ENCODE results near the gene SLC9C2. TPM values are rescaled to one million over a fixed set of nuclear protein-coding genes. Genes with fewer than 3 reads are reported as not detected.

SLC9C2 gene
- total RNA-seq, 1 experiment from 2014 or later: not detected

GRCh38 chr1:173590557-173590956, 12.3 kb downstream of the SLC9C2 start:
- Histone ChIP-seq H3K4me2 (no peak overlapping the region), H4K20me1 (ENCODE audit: insufficient read depth) (no peaks in the 10 kb centered on the region), H3K27me3 (ENCODE audit: insufficient read depth, low read depth) (no peaks in the 10 kb centered on the region), H3K79me2 (ENCODE audit: low read depth) (no peaks in the 10 kb centered on the region), H3K4me3 (no peak overlapping the region), H3K9me3 (ENCODE audit: insufficient read depth, low read depth) (no peaks in the 10 kb centered on the region), H3K36me3 (ENCODE audit: low read depth) (no peaks in the 10 kb centered on the region), H3K9me2 (ENCODE audit: insufficient read depth) (no peaks in the 10 kb centered on the region), H3K4me1 (replicated peaks; ENCODE audit: insufficient read depth) (no peaks in the 10 kb centered on the region; the same call in 1 of the 2 replicates), H2AFZ (no peak overlapping the region), H3K27ac (no peak overlapping the region), H3F3A (ENCODE audit: insufficient read depth, low read depth) (no peaks in the 10 kb centered on the region)
- no peak for TF ChIP-seq CTCF (conservative IDR thresholded peaks at IDR 0.05)
- TF ChIP-seq EZH2 (IDR thresholded peaks at IDR 0.05; ENCODE audit: low read depth): no peak
- CTCF ChIA-PET: no interaction called here
- no TSS peak for BruUV-seq (replicated peaks)
- intact Hi-C loops (cut with micrococcal nuclease; ENCODE audit: unreplicated experiment): no loop called here
- no peak for DNase-seq
- POLR2A ChIA-PET (ENCODE audit: unreplicated experiment): interaction anchor here (0.8 kb wide), 1 partner anchor 63 kb away, joined by 4 read pairs; no protein-coding TSS in a partner anchor

- Histone ChIP-seq H2AFZ (no peak overlapping the region), H3K79me2 (ENCODE audit: low read depth) (no peaks in the 10 kb centered on the region), H3K9me2 (ENCODE audit: insufficient read depth) (no peaks in the 10 kb centered on the region), H3K27me3 (ENCODE audit: insufficient read depth, low read depth) (no peaks in the 10 kb centered on the region), H3K4me1 (replicated peaks; ENCODE audit: insufficient read depth) (no peaks in the 10 kb centered on the region), H3K36me3 (ENCODE audit: low read depth) (no peaks in the 10 kb centered on the region), H3K4me3 (no peak overlapping the region), H3K4me2 (no peak overlapping the region), H4K20me1 (ENCODE audit: insufficient read depth) (no peaks in the 10 kb centered on the region), H3F3A (ENCODE audit: insufficient read depth, low read depth) (no peaks in the 10 kb centered on the region), H3K9me3 (ENCODE audit: insufficient read depth, low read depth) (no peaks in the 10 kb centered on the region), H3K27ac (no peak overlapping the region)
- ChIA-PET CTCF (interaction anchor here (0.5 kb wide), 1 partner anchor 40 kb away, joined by 4 read pairs; no protein-coding TSS in a partner anchor), POLR2A (ENCODE audit: unreplicated experiment) (interaction anchor here (0.6 kb wide), 1 partner anchor 126 kb away, joined by 4 read pairs; no protein-coding TSS in a partner anchor)
- TF ChIP-seq EZH2 (IDR thresholded peaks at IDR 0.05; ENCODE audit: low read depth) (no peak), CTCF (conservative IDR thresholded peaks at IDR 0.05) (no peak)
- no peak for DNase-seq
- BruUV-seq (replicated peaks): no TSS peak
- intact Hi-C loops (cut with micrococcal nuclease; ENCODE audit: unreplicated experiment): no loop called here
These were observed 21.3 kb downstream of the SLC9C2 start for GRCh38 chr1:173581383-173582079.

GRCh38 chr1:173580658-173581057, 22.2 kb downstream of the SLC9C2 start:
- no peaks in the 10 kb centered on the region for H3K9me2 ChIP-seq (ENCODE audit: insufficient read depth)
- no peak overlapping the region for H3K27ac ChIP-seq
- BruUV-seq (replicated peaks): no TSS peak
- H2AFZ ChIP-seq: no peak overlapping the region
- no peaks in the 10 kb centered on the region for H3K36me3 ChIP-seq (ENCODE audit: low read depth)
- no peak overlapping the region for H3K4me3 ChIP-seq
- CTCF ChIA-PET: no interaction called here
- no peaks in the 10 kb centered on the region for H3K4me1 ChIP-seq (replicated peaks; ENCODE audit: insufficient read depth)
- no peak overlapping the region for H3K4me2 ChIP-seq
- H3F3A ChIP-seq (ENCODE audit: insufficient read depth, low read depth): no peaks in the 10 kb centered on the region
- no peaks in the 10 kb centered on the region for H3K79me2 ChIP-seq (ENCODE audit: low read depth)
- H4K20me1 ChIP-seq (ENCODE audit: insufficient read depth): no peaks in the 10 kb centered on the region
- no peaks in the 10 kb centered on the region for H3K27me3 ChIP-seq (ENCODE audit: insufficient read depth, low read depth)
- intact Hi-C loops (cut with micrococcal nuclease; ENCODE audit: unreplicated experiment): no loop called here
- POLR2A ChIA-PET (ENCODE audit: unreplicated experiment): no interaction called here
- H3K9me3 ChIP-seq (ENCODE audit: insufficient read depth, low read depth): no peaks in the 10 kb centered on the region
- TF ChIP-seq EZH2 (IDR thresholded peaks at IDR 0.05; ENCODE audit: low read depth): no peak
- TF ChIP-seq CTCF (conservative IDR thresholded peaks at IDR 0.05): no peak
- no peak for DNase-seq
